ENCODE measurements around the gene REP15. TPM values are rescaled to one million over a fixed set of nuclear protein-coding genes. Genes with fewer than 3 reads are reported as not detected.

REP15 gene
- polyA plus RNA-seq, 1 of the 3 experiments (the other 2 are of a cell fraction), result 0.84 TPM

DNA sequence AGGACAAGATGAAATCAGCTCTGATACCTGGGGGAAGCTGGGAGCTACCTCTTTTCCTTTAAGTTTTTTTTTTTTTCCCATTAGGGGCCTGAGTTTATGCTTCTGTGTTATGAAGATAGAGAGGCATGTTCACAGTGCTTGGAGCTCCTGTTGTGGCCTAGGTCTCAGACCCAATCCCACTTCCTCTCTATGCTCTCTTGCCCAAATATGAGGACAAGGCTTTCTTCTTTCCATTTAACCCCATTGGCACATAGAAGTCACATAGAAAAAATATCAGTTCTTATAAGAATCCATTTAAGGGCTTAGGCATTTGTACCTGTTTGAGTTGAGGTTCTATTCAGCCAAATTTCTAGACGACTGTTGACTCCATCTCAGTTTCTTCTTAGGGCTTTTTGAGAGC lies 27.0 kb downstream of the REP15 start:
- Histone ChIP-seq H3K9me2 (no peaks in the 10 kb centered on the region), H3K79me2 (ENCODE audit: insufficient read depth) (peaks cover 15% of the 10 kb centered on the region; the same call in 1 of the 2 replicates), H3K4me3 (ENCODE audit: low read depth in 2 of 2, low read length in 1 of 2) (no peak overlapping the region), H3K4me2 (no peak overlapping the region), H3K9me3 (no peaks in the 10 kb centered on the region), H3K4me1 (ENCODE audit: control insufficient read depth in 1 of 2, insufficient read depth in 2 of 2, low read depth in 1 of 2, low read length in 1 of 2) (no peaks in the 10 kb centered on the region), H3F3A (replicated peaks; ENCODE audit: insufficient read depth) (peaks cover 6% of the 10 kb centered on the region), H2AFZ (ENCODE audit: low read depth) (no peak overlapping the region), H3K27ac (ENCODE audit: low read depth in 2 of 2, low read length in 1 of 2) (no peak overlapping the region), H3K36me3 (replicated peaks in 1 of 2; ENCODE audit: control insufficient read depth in 1 of 2, insufficient read depth in 2 of 2, low read length in 1 of 2) (peaks cover 38 to 61% of the 10 kb centered on the region in 2 experiments), H3K27me3 (ENCODE audit: insufficient read depth) (no peaks in the 10 kb centered on the region), H4K20me1 (ENCODE audit: insufficient read depth) (no peaks in the 10 kb centered on the region), H3K9ac (no peak overlapping the region)
- ChIA-PET CTCF (interaction anchor here (3.9 kb wide), 1 partner anchor 10 kb away, joined by 17 read pairs; no protein-coding TSS in a partner anchor), POLR2A (no interaction called here)
- no peak for DNase-seq
- TF ChIP-seq NRF1 (IDR thresholded peaks at IDR 0.05; ENCODE audit: low read depth, low read length) (no peak), POLR2AphosphoS5 (IDR thresholded peaks at IDR 0.05; ENCODE audit: low read depth, low read length) (no peak), TAF1 (IDR thresholded peaks at IDR 0.05; ENCODE audit: borderline replicate concordance, low read depth, low read length) (no peak), MXI1 (IDR thresholded peaks at IDR 0.05; ENCODE audit: low read depth, low read length) (no peak), FOXM1 (IDR thresholded peaks at IDR 0.05; ENCODE audit: low read depth) (no peak), NFIC (IDR thresholded peaks at IDR 0.05; ENCODE audit: borderline replicate concordance) (no peak), JUND (IDR thresholded peaks at IDR 0.05) (no peak), RXRA (IDR thresholded peaks at IDR 0.05; ENCODE audit: borderline replicate concordance, low read depth) (no peak), GATA2 (CRISPR knock-in tag; IDR thresholded peaks at IDR 0.05) (no peak), FOXJ3 (CRISPR knock-in tag; IDR thresholded peaks at IDR 0.05) (no peak), MEF2A (IDR thresholded peaks at IDR 0.05; ENCODE audit: borderline replicate concordance, low read depth) (no peak)
- TF ChIP-seq, protein P1, sequence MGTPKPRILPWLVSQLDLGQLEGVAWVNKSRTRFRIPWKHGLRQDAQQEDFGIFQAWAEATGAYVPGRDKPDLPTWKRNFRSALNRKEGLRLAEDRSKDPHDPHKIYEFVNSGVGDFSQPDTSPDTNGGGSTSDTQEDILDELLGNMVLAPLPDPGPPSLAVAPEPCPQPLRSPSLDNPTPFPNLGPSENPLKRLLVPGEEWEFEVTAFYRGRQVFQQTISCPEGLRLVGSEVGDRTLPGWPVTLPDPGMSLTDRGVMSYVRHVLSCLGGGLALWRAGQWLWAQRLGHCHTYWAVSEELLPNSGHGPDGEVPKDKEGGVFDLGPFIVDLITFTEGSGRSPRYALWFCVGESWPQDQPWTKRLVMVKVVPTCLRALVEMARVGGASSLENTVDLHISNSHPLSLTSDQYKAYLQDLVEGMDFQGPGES (IDR thresholded peaks at IDR 0.05; ENCODE audit: low read depth, low read length), result no peak
- TF ChIP-seq, protein P2, sequence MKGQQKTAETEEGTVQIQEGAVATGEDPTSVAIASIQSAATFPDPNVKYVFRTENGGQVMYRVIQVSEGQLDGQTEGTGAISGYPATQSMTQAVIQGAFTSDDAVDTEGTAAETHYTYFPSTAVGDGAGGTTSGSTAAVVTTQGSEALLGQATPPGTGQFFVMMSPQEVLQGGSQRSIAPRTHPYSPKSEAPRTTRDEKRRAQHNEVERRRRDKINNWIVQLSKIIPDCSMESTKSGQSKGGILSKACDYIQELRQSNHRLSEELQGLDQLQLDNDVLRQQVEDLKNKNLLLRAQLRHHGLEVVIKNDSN (IDR thresholded peaks at IDR 0.05; ENCODE audit: borderline replicate concordance, low read depth), result no peak
- WGBS (ENCODE audit: low lambda C conversion rate), result 100% methylated on average over 1 of the region's 1 CpG

DNA sequence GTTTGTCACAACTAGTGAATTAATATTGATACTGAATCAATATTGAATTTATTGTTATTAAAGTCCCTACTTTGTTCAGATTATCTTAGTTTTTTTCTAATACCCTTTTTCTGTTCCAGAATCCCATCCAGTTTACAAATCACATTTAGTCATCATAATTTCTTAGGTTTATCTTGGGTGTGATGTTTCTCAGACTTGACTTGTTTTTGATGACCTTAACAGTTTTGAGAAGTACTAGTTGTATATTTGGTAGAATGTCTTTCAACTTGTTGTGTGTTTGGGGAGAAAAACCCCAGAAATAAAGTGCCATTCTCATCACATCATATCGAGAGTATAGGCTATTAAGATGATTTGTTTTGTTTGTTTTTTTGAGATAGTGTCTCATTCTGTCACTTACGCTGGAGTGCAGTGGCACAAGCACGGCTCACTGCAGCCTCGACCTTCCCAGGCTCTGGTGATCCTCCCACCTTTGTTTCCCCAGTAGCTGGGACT lies 33.9 kb downstream of the REP15 start:
- ChIA-PET POLR2A (no interaction called here), CTCF (no interaction called here)
- Histone ChIP-seq H3K36me3 (replicated peaks in 1 of 2; ENCODE audit: control insufficient read depth in 1 of 2, insufficient read depth in 2 of 2, low read length in 1 of 2) (peaks cover 43 to 53% of the 10 kb centered on the region in 2 experiments), H3K27ac (ENCODE audit: low read depth in 2 of 2, low read length in 1 of 2) (no peak overlapping the region), H3F3A (replicated peaks; ENCODE audit: insufficient read depth) (peaks cover 5% of the 10 kb centered on the region), H3K27me3 (ENCODE audit: insufficient read depth) (no peaks in the 10 kb centered on the region), H4K20me1 (ENCODE audit: insufficient read depth) (no peaks in the 10 kb centered on the region), H3K4me1 (ENCODE audit: control insufficient read depth in 1 of 2, insufficient read depth in 2 of 2, low read depth in 1 of 2, low read length in 1 of 2) (no peaks in the 10 kb centered on the region; a peak in 2 of 4 replicates), H3K4me2 (no peak overlapping the region), H3K4me3 (ENCODE audit: low read depth in 2 of 2, low read length in 1 of 2) (no peak overlapping the region), H3K9ac (no peak overlapping the region), H3K9me2 (no peaks in the 10 kb centered on the region), H3K79me2 (ENCODE audit: insufficient read depth) (peaks cover 13% of the 10 kb centered on the region; the same call in 1 of the 2 replicates), H2AFZ (ENCODE audit: low read depth) (no peak overlapping the region), H3K9me3 (no peaks in the 10 kb centered on the region)
- TF ChIP-seq EP300 (IDR thresholded peaks at IDR 0.05; ENCODE audit: borderline replicate concordance in 1 of 2, low read depth in 1 of 2, low read length in 1 of 2), result no peak
- no peak for TF ChIP-seq ELF1 (IDR thresholded peaks at IDR 0.05)
- TF ChIP-seq RFX5 (IDR thresholded peaks at IDR 0.05; ENCODE audit: low read length), result no peak
- no peak for TF ChIP-seq SMC3 (IDR thresholded peaks at IDR 0.05; ENCODE audit: low read depth, low read length)
- no peak for TF ChIP-seq NRF1 (IDR thresholded peaks at IDR 0.05; ENCODE audit: low read depth, low read length)
- no peak for TF ChIP-seq GATA2 (CRISPR knock-in tag; IDR thresholded peaks at IDR 0.05)
- 90% methylated on average over 4 of the region's 4 CpGs for WGBS (ENCODE audit: low lambda C conversion rate)
- no peak for DNase-seq

All from SK-N-SH (cell line).